Activated gamma-delta T cell treated with anti-CD3 and anti-CD28 coated beads, Interleukin-2, amount 50 U/mL, for 16 hours (primary cell): ENCODE measurements around the gene CSF2.

Experiments
- DNase-seq: peaks from one replicate; pipeline ENCODE4 v3.0.0-alpha.2; 2020; ENCODE audit warnings: low read depth

The CSF2 gene

GRCh38 chr5:132073231-132074013 is at the start of gene CSF2:
Gene CSF2, plus strand, starts transcription at chr5:132073789. Its CDS starts 35 bp downstream, at chr5:132073824.
- no peak for DNase-seq

GRCh38 chr5:132024117-132024435 is 49.5 kb upstream of the CSF2 start:
- no peak for DNase-seq

- no peak for DNase-seq
Measured at GRCh38 chr5:132024789-132025402, 48.7 kb upstream of the CSF2 start.

- DNase-seq = no peak
Measured at GRCh38 chr5:132025403-132025971, 48.1 kb upstream of the CSF2 start.

GRCh38 chr5:132026516-132027008 is 47.0 kb upstream of the CSF2 start:
- DNase-seq = peak; percentile 44

- DNase-seq = no peak
Measured at GRCh38 chr5:132027027-132027426, 46.6 kb upstream of the CSF2 start.

- no peak for DNase-seq
Measured at GRCh38 chr5:132029609-132030330, 43.8 kb upstream of the CSF2 start.

GRCh38 chr5:132030610-132031009 is 43.0 kb upstream of the CSF2 start:
- no peak for DNase-seq

- DNase-seq = no peak
Measured at GRCh38 chr5:132032196-132032595, 41.4 kb upstream of the CSF2 start.

- no peak for DNase-seq
Measured at GRCh38 chr5:132033122-132033521, 40.5 kb upstream of the CSF2 start.

GRCh38 chr5:132037353-132037752 is 36.2 kb upstream of the CSF2 start:
- no peak for DNase-seq

GRCh38 chr5:132044207-132044606 is 29.4 kb upstream of the CSF2 start:
- DNase-seq = no peak

GRCh38 chr5:132046880-132047299 is 26.7 kb upstream of the CSF2 start:
- no peak for DNase-seq

- no peak for DNase-seq
Measured at GRCh38 chr5:132049093-132049492, 24.5 kb upstream of the CSF2 start.

GRCh38 chr5:132049559-132049958 is 24.0 kb upstream of the CSF2 start:
- no peak for DNase-seq

GRCh38 chr5:132050136-132050535 is 23.5 kb upstream of the CSF2 start:
- no peak for DNase-seq

- DNase-seq = no peak
Measured at GRCh38 chr5:132050661-132051552, 22.7 kb upstream of the CSF2 start.

GRCh38 chr5:132052520-132052919 is 21.1 kb upstream of the CSF2 start:
- DNase-seq = no peak

GRCh38 chr5:132053483-132053882 is 20.1 kb upstream of the CSF2 start:
- no peak for DNase-seq

GRCh38 chr5:132054031-132054696 is 19.4 kb upstream of the CSF2 start:
- DNase-seq = no peak
